Liver (tissue), 3 donors: ENCODE results near the gene NUP37.

Experiments used
- CTCF ChIP-seq: fragments of 150-350 bp; IDR thresholded peaks from 2 replicates; pipeline ENCODE4 v1.5.1; 2017; ENCODE audit warnings: improper control_type of control experiment, low read depth, low read length; ENCODE audit not compliant: missing input control
- HNF4A ChIP-seq, 2 donors: conservative IDR thresholded peaks; 2 replicates each; pipeline ENCODE4 v1.6.1; 2016; ENCODE audit warnings: antibody characterized with exemption in 2 of 2, mild to moderate bottlenecking in 2 of 2
- JUND ChIP-seq, 2 donors: IDR thresholded peaks; 2 replicates each; pipeline ENCODE4 v1.6.1; 2016; ENCODE audit warnings: antibody characterized with exemption in 2 of 2
- RAD21 ChIP-seq, 2 donors: IDR thresholded peaks; 2 replicates each; pipeline ENCODE4 v1.6.1; 2016; ENCODE audit warnings: antibody characterized with exemption in 2 of 2, mild to moderate bottlenecking in 2 of 2
- TAF1 ChIP-seq: conservative IDR thresholded peaks from 2 replicates; pipeline ENCODE4 v1.6.1; 2016; ENCODE audit warnings: antibody characterized with exemption, mild to moderate bottlenecking
- YY1 ChIP-seq: IDR thresholded peaks from 2 replicates; pipeline ENCODE4 v1.6.1; 2016; ENCODE audit warnings: antibody characterized with exemption, mild to moderate bottlenecking
- ZBTB33 ChIP-seq: IDR thresholded peaks from 2 replicates; pipeline ENCODE4 v1.6.1; 2016; ENCODE audit warnings: antibody characterized with exemption
- donor health status: healthy.
- donor health status: healthy.

- no peak for TF ChIP-seq HNF4A (conservative IDR thresholded peaks at IDR 0.05)
- no peak for TF ChIP-seq RAD21 (IDR thresholded peaks at IDR 0.05)
- TF ChIP-seq CTCF = no peak
- no peak for TF ChIP-seq YY1
- TF ChIP-seq TAF1 = no peak
- TF ChIP-seq JUND (IDR thresholded peaks at IDR 0.05) = no peak
- TF ChIP-seq ZBTB33 = no peak
These were observed 93.2 kb downstream of the NUP37 start for GRCh38 chr12:102026728-102027127.
